HL-60 (cell line): ENCODE data around the gene UST.
A peak's percentile ranks its signal among the peaks of the same experiment; 100 is the strongest.

Experiments
- DNase-seq, 2 experiments: peaks; one replicate each; pipeline ENCODE4 v3.0.0-alpha.2; 2010 to 2020; ENCODE audit warnings: low read depth in 1 of 2, low spot score in 1 of 2
- H3K27ac ChIP-seq: fragments of 250-450 bp; sonication (Bioruptor Pico); replicated peaks from 2 replicates; pipeline ENCODE4 v1.5.1; 2020; ENCODE audit warnings: mild to moderate bottlenecking, moderate library complexity
- H3K27me3 ChIP-seq: fragments of 250-450 bp; sonication (Bioruptor Pico); 2 replicates; pipeline ENCODE4 v1.5.1; 2021; ENCODE audit warnings: mild to moderate bottlenecking, moderate library complexity; ENCODE audit not compliant: insufficient read depth, poor library complexity, severe bottlenecking
- H3K4me3 ChIP-seq: replicated peaks from 2 replicates; pipeline ENCODE4 v1.5.1; 2011; ENCODE audit warnings: mild to moderate bottlenecking, control low read depth, low read length; ENCODE audit not compliant: insufficient read depth
- GABPA ChIP-seq: IDR thresholded peaks from 2 replicates; pipeline ENCODE4 v1.6.1; 2012; ENCODE audit warnings: low read depth
- POLR2AphosphoS5 ChIP-seq: IDR thresholded peaks from 2 replicates; pipeline ENCODE4 v1.6.1; 2012; ENCODE audit warnings: low read depth
- REST ChIP-seq: IDR thresholded peaks from 2 replicates; pipeline ENCODE4 v1.6.1; 2012; ENCODE audit warnings: low read depth; ENCODE audit not compliant: insufficient replicate concordance
- SPI1 ChIP-seq: IDR thresholded peaks from 2 replicates; pipeline ENCODE4 v1.6.1; 2012; ENCODE audit warnings: low read depth, mild to moderate bottlenecking, borderline replicate concordance
- TF ChIP-seq, protein P1 (sequence below): IDR thresholded peaks from one replicate; pipeline ENCODE4 v1.5.1; 2011; ENCODE audit warnings: low read length, control low read depth, inconsistent platforms; ENCODE audit not compliant: insufficient read depth

Gene UST

DNA sequence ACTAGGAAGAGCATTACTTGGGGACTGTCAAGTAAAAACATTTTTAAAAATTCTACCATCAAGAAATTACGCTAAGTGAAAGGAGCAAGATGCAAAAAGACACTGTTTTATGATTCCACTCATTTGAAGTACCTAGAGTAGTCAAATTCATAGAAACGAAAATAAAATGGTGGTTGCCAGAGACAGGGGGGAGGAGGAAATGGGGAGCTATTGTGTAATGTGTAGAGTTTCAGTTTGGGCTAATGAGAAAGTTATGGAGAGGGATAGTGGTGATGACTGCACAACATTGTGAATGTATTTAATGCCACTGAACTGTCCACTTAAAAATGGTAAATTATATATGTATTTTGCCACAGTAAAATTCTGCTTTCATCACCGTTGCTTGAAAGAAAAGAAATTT lies 83.8 kb downstream of the UST start:
- no peak for DNase-seq
- H3K4me3 ChIP-seq, result no peak overlapping the region
- TF ChIP-seq, protein P1, sequence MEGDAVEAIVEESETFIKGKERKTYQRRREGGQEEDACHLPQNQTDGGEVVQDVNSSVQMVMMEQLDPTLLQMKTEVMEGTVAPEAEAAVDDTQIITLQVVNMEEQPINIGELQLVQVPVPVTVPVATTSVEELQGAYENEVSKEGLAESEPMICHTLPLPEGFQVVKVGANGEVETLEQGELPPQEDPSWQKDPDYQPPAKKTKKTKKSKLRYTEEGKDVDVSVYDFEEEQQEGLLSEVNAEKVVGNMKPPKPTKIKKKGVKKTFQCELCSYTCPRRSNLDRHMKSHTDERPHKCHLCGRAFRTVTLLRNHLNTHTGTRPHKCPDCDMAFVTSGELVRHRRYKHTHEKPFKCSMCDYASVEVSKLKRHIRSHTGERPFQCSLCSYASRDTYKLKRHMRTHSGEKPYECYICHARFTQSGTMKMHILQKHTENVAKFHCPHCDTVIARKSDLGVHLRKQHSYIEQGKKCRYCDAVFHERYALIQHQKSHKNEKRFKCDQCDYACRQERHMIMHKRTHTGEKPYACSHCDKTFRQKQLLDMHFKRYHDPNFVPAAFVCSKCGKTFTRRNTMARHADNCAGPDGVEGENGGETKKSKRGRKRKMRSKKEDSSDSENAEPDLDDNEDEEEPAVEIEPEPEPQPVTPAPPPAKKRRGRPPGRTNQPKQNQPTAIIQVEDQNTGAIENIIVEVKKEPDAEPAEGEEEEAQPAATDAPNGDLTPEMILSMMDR, result no peak
- no peak for TF ChIP-seq GABPA
- no peak for TF ChIP-seq SPI1
- no peak for TF ChIP-seq REST

DNA sequence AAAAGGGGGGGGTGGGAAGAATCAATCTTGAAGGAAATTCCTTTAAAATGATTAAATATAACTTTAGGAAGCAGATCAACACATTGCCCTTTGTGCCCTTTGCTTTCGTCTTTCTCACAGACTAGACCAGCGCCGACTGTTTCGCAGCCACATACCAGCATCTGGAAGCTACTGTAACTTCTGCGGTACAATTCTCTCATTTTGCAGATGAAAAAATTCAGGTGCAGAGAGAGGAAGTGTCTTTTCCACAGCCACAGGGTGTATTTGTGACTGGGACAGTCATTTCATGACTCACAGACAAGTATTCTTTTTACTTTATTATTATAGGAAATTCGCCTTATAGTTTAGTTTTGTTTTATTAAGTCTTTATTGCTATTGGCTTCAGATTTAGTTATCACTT lies 84.2 kb downstream of the UST start:
- no peak for DNase-seq
- no peak overlapping the region for H3K27ac ChIP-seq
- H3K27me3 ChIP-seq, result no peaks in the 10 kb centered on the region
- no peak for TF ChIP-seq GABPA
- TF ChIP-seq SPI1, result peak; percentile 52; the same call in 1 of the 2 replicates
- no peak overlapping the region for H3K4me3 ChIP-seq

More for the DNA sequence above, 83.8 kb downstream of the UST start:
- H3K27me3 ChIP-seq, result no peaks in the 10 kb centered on the region
- H3K27ac ChIP-seq, result no peak overlapping the region

DNA sequence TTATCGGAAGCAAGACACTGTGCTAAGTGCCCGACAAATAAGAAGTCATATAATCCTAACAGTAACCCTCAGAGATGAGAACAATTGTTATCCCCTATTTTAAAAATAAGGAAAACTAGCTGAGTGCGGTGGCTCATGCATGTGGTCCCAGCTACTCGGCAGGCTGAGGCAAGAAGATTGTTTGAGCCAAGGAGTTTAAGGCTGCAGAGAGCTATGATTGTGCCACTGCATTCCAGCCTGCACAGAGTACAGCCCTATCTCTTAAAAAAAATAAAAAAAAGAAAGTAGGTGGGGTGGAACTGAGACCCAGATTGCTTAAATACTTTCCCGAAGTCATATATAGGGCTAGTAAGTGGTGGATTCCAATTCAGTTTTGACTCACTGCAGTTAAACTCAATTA lies 84.7 kb downstream of the UST start:
- no peak for DNase-seq
- Histone ChIP-seq H3K27ac (no peak overlapping the region), H3K27me3 (no peaks in the 10 kb centered on the region), H3K4me3 (no peak overlapping the region)
- TF ChIP-seq SPI1 (no peak), GABPA (no peak), POLR2AphosphoS5 (no peak), REST (no peak)
- TF ChIP-seq, protein P1, result no peak

DNA sequence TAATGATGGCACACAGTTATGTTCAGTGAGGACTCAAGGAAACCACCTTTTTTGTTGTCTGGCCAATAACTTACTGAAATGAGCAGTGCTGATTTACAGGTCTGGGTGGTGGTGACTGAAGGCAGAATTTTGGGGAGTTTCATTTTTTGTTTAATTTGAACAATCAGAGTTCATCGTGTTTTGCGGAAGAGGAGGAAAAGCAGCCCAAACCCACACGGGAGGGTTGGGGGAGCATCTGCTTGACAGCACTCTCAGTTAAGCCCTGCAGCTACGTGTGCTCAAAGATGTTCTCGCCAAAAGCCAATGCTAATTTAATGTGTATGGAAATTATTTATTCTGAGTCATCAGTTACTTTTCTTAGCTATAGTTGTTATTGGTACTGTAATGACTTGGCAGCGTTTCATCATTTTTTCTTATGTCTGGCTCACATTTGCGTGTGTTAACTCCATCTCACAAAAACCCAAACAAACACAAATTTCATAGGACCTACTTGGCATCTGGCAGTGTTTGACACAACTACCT lies 89.2 kb downstream of the UST start:
- no peak for DNase-seq
- Histone ChIP-seq H3K4me3 (no peak overlapping the region), H3K27ac (no peak overlapping the region), H3K27me3 (no peaks in the 10 kb centered on the region)
- TF ChIP-seq SPI1, result no peak

- H3K27ac ChIP-seq, result no peak overlapping the region
Measured at GRCh38 chr6:148836751-148837150, 89.9 kb downstream of the UST start.

More at GRCh38 chr6:148836751-148837150, 89.9 kb downstream of the UST start:
- TF ChIP-seq GABPA (no peak), POLR2AphosphoS5 (no peak), SPI1 (no peak), REST (no peak)
- TF ChIP-seq, protein P1, result no peak
- Histone ChIP-seq H3K27me3 (no peaks in the 10 kb centered on the region), H3K4me3 (no peak overlapping the region)
- DNase-seq, result no peak
